Ectodermal cell (in vitro differentiated cells): ENCODE results near the gene KRCC1.
"Not testable (repeated sequence)": the region's sequence is repeated elsewhere in the genome, so short reads cannot be mapped to it uniquely, and the experiment has no call there.

Source experiments
- H3K27ac ChIP-seq: 2 replicates; pipeline ENCODE4 v1.7.0; 2013; ENCODE audit warnings: mild to moderate bottlenecking, low read depth, low read length; ENCODE audit not compliant: insufficient read depth, poor library complexity, severe bottlenecking
- H3K27me3 ChIP-seq: 2 replicates; pipeline ENCODE4 v1.7.0; 2013; ENCODE audit warnings: mild to moderate bottlenecking, low read length; ENCODE audit not compliant: insufficient read depth, control insufficient read depth, poor library complexity, severe bottlenecking
- H3K36me3 ChIP-seq: one replicate; pipeline ENCODE4 v1.7.0; 2013; ENCODE audit warnings: low read length; ENCODE audit not compliant: control insufficient read depth, insufficient read depth
- H3K4me1 ChIP-seq: one replicate; pipeline ENCODE4 v1.7.0; 2013; ENCODE audit warnings: low read length; ENCODE audit not compliant: control insufficient read depth, insufficient read depth
- H3K4me3 ChIP-seq: 2 replicates; pipeline ENCODE4 v1.7.0; 2013; ENCODE audit warnings: low read depth, low read length, control low read depth; ENCODE audit not compliant: insufficient read depth
- H3K9me3 ChIP-seq: 2 replicates; pipeline ENCODE4 v1.7.0; 2013; ENCODE audit warnings: mild to moderate bottlenecking, low read length, moderate library complexity; ENCODE audit not compliant: control insufficient read depth
- WGBS, 2 experiments: methylation state at CpG; one replicate each; pipeline ENCODE4 v1.1.7; 2013; ENCODE audit warnings: missing lambda C conversion rate in 2 of 2; 5-methylcytosine and 5-hydroxymethylcytosine counted together

KRCC1 gene

GRCh38 chr2:88022669-88022921 lies 33.0 kb downstream of the KRCC1 start:
- no peaks in the 10 kb centered on the region for H3K4me1 ChIP-seq
- no peaks in the 10 kb centered on the region for H3K27me3 ChIP-seq
- no peak overlapping the region for H3K4me3 ChIP-seq
- WGBS, 2 experiments = 95 to 99% methylated on average over 5 of the region's 5 CpGs
- H3K27ac ChIP-seq = no peak overlapping the region
- no peaks in the 10 kb centered on the region for H3K9me3 ChIP-seq
- no peaks in the 10 kb centered on the region for H3K36me3 ChIP-seq

GRCh38 chr2:88019985-88020384 lies 35.6 kb downstream of the KRCC1 start:
- no peak overlapping the region for H3K4me3 ChIP-seq
- WGBS, 2 experiments = 73 to 88% methylated on average over 3 of the region's 3 CpGs
- peaks cover 4% of the 10 kb centered on the region for H3K4me1 ChIP-seq
- no peaks in the 10 kb centered on the region for H3K36me3 ChIP-seq
- no peaks in the 10 kb centered on the region for H3K9me3 ChIP-seq
- H3K27me3 ChIP-seq = peaks cover 4% of the 10 kb centered on the region
- no peak overlapping the region for H3K27ac ChIP-seq

DNA sequence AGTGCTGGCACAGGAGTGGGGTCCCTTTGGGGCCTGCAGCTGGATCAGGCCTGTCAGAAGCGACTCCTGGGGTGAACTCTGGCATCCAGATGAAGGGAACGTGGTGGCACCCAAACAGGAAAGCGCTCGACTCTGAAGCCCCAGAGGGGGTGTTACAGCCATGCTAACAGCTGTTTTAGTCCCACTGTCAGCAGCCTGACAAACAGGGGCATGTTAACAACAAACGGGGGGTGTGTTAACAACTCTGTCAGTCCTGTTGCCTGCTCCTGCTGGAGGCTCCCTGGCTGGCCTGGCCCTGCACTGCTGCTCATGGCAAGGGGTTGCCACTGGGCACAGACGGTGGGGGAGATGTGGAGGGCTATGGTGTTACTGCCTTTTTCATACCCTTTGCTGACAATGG lies 36.7 kb downstream of the KRCC1 start:
- peaks cover 4% of the 10 kb centered on the region for H3K4me1 ChIP-seq
- peaks cover 4% of the 10 kb centered on the region for H3K27me3 ChIP-seq
- no peak overlapping the region for H3K4me3 ChIP-seq
- H3K9me3 ChIP-seq = no peaks in the 10 kb centered on the region
- WGBS, 2 experiments = 85% methylated on average over 6 of the region's 6 CpGs
- no peak overlapping the region for H3K27ac ChIP-seq
- no peaks in the 10 kb centered on the region for H3K36me3 ChIP-seq

GRCh38 chr2:88018077-88018805 lies 37.3 kb downstream of the KRCC1 start:
- H3K36me3 ChIP-seq, H3K27ac ChIP-seq, H3K9me3 ChIP-seq, H3K4me1 ChIP-seq, H3K27me3 ChIP-seq, H3K4me3 ChIP-seq: not testable (repeated sequence)
- WGBS, 2 experiments = 91% methylated on average over 11 of the region's 11 CpGs

DNA sequence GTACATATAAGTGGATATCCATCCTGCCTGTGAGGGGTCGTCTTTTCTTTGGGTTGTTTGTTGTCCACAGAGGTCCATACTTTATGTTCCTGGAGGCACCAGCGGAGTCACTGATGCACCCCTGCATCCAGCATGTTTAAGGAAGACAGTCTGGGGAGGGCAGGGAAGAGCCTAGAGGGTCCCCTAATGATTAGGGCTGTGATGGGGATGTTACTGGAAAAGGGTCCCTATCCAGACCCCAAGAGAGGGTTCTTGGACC lies 37.9 kb downstream of the KRCC1 start:
- WGBS, 2 experiments = 84 to 98% methylated on average over 2 of the region's 2 CpGs
- H3K36me3 ChIP-seq = not testable (repeated sequence)

GRCh38 chr2:88016960-88017779 lies 38.4 kb downstream of the KRCC1 start:
- Histone ChIP-seq H3K36me3 (no peaks in the 10 kb centered on the region), H3K4me1 (peaks cover 4% of the 10 kb centered on the region), H3K27ac (peak overlapping the region; percentile 99), H3K9me3 (no peaks in the 10 kb centered on the region), H3K27me3 (peaks cover 4% of the 10 kb centered on the region), H3K4me3 (peak overlapping the region; percentile 82)
- WGBS, 2 experiments = 20 to 22% methylated on average over 46 of the region's 46 CpGs

More for the DNA sequence above, 37.9 kb downstream of the KRCC1 start:
- H3K27ac ChIP-seq, H3K27me3 ChIP-seq, H3K9me3 ChIP-seq, H3K4me1 ChIP-seq, H3K4me3 ChIP-seq: not testable (repeated sequence)

GRCh38 chr2:88016086-88016959 lies 39.3 kb downstream of the KRCC1 start, which contains the start of gene RNU2-63P:
Gene RNU2-63P, minus strand, starts transcription at chr2:88016547.
- peak within 1 kb of the TSS; percentile 82 for H3K4me3 ChIP-seq
- H3K27me3 ChIP-seq = peaks cover 4% of the 10 kb centered on the region
- H3K9me3 ChIP-seq = no peaks in the 10 kb centered on the region
- peaks cover 4% of the 10 kb centered on the region for H3K4me1 ChIP-seq
- WGBS, 2 experiments = 5 to 6% methylated on average over 32 to 34 of the region's 34 CpGs
- H3K36me3 ChIP-seq = no peaks in the 10 kb centered on the region
- H3K27ac ChIP-seq = peak within 1 kb of the TSS; percentile 99

DNA sequence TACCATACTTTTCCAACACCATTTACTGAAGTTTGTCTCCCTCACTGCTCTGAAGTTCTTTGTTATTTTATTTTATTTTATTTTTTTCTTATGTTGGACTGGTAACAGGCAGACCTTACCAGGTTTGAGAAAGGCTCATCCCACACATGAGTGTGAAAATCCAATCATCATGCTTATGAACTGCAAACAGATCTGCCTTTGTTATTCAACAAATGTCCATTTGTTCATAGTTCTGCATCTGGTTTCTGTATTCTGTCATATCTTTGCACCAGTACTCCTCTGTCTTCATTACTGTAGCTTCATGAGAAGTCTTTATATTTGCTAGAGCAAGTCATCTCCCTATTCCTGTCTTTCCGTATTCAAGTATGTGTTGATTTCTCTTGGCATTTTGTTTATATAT lies 44.6 kb downstream of the KRCC1 start:
- Histone ChIP-seq H3K36me3 (no peaks in the 10 kb centered on the region), H3K9me3 (no peaks in the 10 kb centered on the region), H3K4me1 (no peaks in the 10 kb centered on the region), H3K27me3 (no peaks in the 10 kb centered on the region), H3K27ac (no peak overlapping the region), H3K4me3 (no peak overlapping the region)
- 100% methylated on average over 1 of the region's 1 CpG for WGBS, 2 experiments

DNA sequence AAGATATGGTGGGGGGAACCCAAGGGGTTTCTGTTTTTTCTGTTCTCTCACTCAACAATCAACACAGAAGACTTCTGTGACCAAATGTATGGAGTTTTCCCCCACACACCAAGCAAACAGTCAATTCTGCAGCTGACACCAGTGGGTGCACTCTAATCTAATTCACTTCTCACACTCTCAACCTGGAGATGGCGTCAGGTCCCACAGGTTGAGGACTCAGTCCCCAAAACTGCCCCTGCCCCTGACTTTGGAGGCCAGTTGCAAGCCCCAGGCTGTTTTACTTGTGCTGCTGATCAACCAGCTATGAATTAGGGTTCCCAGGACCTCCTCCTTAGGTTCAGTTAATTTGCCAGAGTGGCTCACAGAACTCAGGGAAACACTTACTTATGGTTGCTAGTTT lies 45.4 kb downstream of the KRCC1 start:
- Histone ChIP-seq H3K27me3 (no peaks in the 10 kb centered on the region), H3K4me1 (no peaks in the 10 kb centered on the region), H3K4me3 (no peak overlapping the region), H3K27ac (no peak overlapping the region), H3K36me3 (no peaks in the 10 kb centered on the region), H3K9me3 (no peaks in the 10 kb centered on the region)
- WGBS, 2 experiments = 82 to 92% methylated on average over 1 of the region's 1 CpG

DNA sequence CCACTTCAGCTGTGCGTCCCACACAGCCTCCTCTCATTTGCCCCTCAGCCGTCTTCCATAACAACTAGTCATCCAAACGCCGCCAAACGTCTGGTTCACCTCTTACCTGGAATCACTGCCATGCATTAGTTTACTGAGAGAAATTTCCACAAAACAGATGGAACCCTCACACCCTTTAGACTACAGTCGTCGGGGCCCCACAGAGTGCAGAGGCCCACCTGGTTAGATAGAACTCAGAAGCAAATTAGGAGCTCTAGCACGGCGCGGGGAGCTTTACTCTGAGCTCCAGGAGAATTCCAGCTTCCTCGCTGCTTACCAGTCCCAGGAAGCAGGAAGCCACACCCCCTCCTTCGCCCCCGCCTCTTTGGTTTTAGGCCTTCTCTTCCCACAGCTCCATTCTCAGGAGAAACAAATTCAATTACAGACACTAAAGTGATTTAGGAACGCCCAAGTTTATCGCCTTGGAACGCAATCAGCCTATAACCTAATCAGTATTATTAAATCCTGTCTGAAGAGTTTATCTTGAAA lies 48.6 kb downstream of the KRCC1 start:
- no peaks in the 10 kb centered on the region for H3K9me3 ChIP-seq
- H3K4me1 ChIP-seq = no peaks in the 10 kb centered on the region
- no peak overlapping the region for H3K27ac ChIP-seq
- no peak overlapping the region for H3K4me3 ChIP-seq
- H3K36me3 ChIP-seq = no peaks in the 10 kb centered on the region
- 77 to 80% methylated on average over 14 to 16 of the region's 16 CpGs for WGBS, 2 experiments
- H3K27me3 ChIP-seq = no peaks in the 10 kb centered on the region
